Measurements from ENCODE around the gene SLC10A1.

SLC10A1 gene

DNA sequence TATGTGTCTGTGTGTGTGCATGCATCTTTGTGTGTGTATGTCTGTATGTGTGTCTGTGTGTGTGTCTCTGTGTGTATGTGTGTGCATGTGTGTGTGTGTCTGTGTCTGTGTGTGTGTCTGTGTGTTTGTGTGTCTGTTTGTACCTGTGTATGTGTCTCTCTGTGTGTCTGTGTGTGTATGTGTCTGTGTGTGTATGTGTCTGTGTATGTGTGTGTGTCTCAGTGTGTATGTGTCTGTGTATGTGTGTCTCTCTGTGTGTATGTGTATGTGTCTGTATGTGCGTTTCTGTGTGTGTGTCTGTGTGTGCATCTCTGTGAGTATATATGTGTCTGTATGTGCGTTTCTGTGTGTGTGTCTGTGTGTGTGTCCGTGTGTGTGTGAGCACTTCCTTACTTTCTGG, 42.6 kb upstream of the SLC10A1 start:
- TF ChIP-seq, protein P1, sequence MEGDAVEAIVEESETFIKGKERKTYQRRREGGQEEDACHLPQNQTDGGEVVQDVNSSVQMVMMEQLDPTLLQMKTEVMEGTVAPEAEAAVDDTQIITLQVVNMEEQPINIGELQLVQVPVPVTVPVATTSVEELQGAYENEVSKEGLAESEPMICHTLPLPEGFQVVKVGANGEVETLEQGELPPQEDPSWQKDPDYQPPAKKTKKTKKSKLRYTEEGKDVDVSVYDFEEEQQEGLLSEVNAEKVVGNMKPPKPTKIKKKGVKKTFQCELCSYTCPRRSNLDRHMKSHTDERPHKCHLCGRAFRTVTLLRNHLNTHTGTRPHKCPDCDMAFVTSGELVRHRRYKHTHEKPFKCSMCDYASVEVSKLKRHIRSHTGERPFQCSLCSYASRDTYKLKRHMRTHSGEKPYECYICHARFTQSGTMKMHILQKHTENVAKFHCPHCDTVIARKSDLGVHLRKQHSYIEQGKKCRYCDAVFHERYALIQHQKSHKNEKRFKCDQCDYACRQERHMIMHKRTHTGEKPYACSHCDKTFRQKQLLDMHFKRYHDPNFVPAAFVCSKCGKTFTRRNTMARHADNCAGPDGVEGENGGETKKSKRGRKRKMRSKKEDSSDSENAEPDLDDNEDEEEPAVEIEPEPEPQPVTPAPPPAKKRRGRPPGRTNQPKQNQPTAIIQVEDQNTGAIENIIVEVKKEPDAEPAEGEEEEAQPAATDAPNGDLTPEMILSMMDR (conservative IDR thresholded peaks at IDR 0.05; ENCODE audit: control insufficient read depth, insufficient read depth, low read depth, low read length): no peak
- DNase-seq (ENCODE audit: low read depth): no peak

DNA sequence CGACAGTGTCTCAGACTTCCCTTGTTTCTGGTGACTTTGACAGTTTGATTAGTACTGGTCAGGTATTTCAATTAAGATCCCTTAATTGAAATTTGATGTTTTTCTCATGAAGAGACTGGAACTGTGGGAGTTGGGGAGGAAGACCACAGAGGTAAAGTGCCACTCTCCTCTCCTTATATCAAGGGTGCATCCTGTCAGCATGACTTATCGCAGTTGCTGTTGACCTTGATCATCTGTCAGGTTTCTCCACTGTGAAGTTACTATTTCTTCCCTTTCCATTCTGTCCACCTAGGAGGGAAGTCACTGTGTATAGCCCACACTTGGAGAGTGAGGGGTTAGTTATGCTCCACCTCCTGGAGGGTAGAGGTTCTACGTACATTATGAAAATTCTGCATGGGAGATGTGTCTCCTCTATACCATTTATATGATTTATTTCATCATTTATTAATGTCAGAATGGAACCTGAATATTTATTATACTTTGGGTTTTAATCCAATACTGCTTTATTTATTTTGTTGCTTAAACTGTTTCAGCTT, 41.9 kb upstream of the SLC10A1 start:
- no peak overlapping the region for H3K4me3 ChIP-seq (ENCODE audit: control insufficient read depth, low read depth, low read length)
- TF ChIP-seq, protein P1 (conservative IDR thresholded peaks at IDR 0.05; ENCODE audit: control insufficient read depth, insufficient read depth, low read depth, low read length): no peak
- no peak for DNase-seq (ENCODE audit: low read depth)

More for the DNA sequence above, 42.6 kb upstream of the SLC10A1 start:
- no peak overlapping the region for H3K4me3 ChIP-seq (ENCODE audit: control insufficient read depth, low read depth, low read length)

DNA sequence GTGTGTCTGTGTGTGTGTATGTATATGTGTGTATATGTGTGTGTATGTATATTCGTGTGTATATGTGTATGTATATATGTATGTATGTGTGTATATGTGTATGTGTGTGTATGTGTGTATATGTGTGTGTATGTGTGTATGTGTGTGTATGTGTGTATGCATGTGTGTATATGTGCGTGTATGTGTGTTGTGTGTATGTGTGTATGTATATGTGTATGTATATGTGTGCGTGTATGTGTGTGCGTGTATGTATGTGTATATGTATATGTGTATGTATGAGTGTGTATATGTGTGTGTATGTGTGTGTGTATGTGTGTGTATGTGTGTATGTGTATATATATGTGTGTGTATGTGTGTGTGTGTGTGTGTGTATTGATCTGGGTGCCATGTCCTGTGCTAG, 31.8 kb upstream of the SLC10A1 start:
- TF ChIP-seq, protein P1 (conservative IDR thresholded peaks at IDR 0.05; ENCODE audit: control insufficient read depth, insufficient read depth, low read depth, low read length): no peak
- DNase-seq (ENCODE audit: low read depth): no peak

DNA sequence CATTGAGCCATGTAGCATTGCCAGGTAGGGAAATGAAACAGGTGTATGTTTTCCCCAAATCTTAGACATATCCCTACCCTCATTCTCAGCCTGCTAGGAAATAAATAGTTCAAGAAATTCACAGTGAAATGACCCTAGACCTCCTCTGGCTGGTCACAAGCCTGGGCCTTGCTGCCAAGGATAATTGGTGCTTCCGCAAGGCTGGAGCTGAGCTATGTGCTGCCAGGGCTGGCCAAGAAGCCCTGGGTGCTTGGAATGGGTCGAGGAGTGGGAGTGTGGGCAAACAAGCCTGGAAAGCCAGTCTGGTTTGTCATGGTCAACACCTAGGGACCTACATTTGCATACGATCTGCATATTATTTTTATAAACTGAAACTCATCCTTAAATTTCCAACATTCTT, 31.3 kb upstream of the SLC10A1 start:
- no peak overlapping the region for H3K4me3 ChIP-seq (ENCODE audit: control insufficient read depth, low read depth, low read length)
- DNase-seq (ENCODE audit: low read depth): no peak
- TF ChIP-seq, protein P1 (conservative IDR thresholded peaks at IDR 0.05; ENCODE audit: control insufficient read depth, insufficient read depth, low read depth, low read length): no peak

More for the DNA sequence above, 31.8 kb upstream of the SLC10A1 start:
- H3K4me3 ChIP-seq (ENCODE audit: control insufficient read depth, low read depth, low read length): no peak overlapping the region

DNA sequence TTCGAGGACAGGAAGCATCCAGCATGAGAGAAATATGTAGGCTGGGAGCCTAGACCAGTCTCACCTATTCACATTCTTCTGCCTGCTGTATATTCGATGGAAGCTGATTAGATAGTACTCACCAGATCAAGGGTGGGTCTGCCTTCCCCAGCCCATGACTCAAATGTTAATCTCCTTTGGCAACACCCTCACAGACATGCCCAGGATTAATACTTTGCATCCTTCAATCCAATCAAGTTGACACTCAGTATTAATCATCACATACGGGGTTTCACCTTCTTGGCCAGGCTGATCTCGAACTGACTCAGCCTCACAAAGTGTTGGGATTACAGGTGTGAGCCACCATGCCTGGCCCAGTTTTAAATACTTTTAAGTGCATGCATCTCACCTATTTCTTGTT, 30.5 kb upstream of the SLC10A1 start:
- no peak overlapping the region for H3K4me3 ChIP-seq (ENCODE audit: control insufficient read depth, low read depth, low read length)
- TF ChIP-seq, protein P1 (conservative IDR thresholded peaks at IDR 0.05; ENCODE audit: control insufficient read depth, insufficient read depth, low read depth, low read length): no peak
- no peak for DNase-seq (ENCODE audit: low read depth)

DNA sequence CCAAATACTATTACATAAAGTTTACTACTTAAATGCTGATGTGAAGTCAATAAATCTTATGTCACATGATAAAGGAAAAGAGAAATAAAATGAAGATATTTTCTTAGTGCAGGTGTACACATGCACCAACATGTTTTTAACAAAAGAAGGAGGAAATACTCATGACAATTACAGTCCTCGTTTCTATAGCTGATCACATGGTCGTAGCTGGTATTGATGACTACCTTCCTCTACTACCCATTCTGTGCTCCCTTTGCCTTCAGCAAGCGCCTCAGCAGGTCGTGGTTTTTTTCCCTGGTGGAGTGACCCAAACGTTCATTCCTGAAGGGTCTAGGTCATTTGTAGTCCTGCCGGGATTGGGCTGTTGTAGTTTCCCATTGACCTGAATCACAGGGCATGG, 25.4 kb upstream of the SLC10A1 start:
- no peak overlapping the region for H3K4me3 ChIP-seq (ENCODE audit: control insufficient read depth, low read depth, low read length)
- DNase-seq (ENCODE audit: low read depth): no peak
- TF ChIP-seq, protein P1 (conservative IDR thresholded peaks at IDR 0.05; ENCODE audit: control insufficient read depth, insufficient read depth, low read depth, low read length): no peak

DNA sequence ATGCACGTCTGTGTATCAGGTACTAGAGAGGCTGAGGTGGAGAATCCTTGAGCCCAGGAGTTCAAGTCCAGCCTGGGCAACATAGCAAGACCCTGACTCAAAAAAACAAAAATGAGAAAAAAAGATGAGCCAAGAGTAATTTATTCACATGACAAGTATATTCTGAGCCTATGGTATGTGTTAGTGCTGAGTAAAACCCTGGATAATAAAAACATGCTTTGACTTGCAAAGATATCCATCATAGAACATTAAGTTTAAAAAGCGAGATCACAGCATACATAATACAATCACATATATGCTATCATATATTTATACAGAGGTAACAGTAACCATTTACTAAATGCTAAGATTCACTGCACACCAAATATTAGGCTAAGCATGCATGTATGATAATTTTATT, 23.9 kb upstream of the SLC10A1 start:
- TF ChIP-seq, protein P1 (conservative IDR thresholded peaks at IDR 0.05; ENCODE audit: control insufficient read depth, insufficient read depth, low read depth, low read length): no peak
- H3K4me3 ChIP-seq (ENCODE audit: control insufficient read depth, low read depth, low read length): no peak overlapping the region
- no peak for DNase-seq (ENCODE audit: low read depth)

Measured in fibroblast of mammary gland (primary cell).